DOHH2 (cell line): Measurements from ENCODE around the gene USP2.

ENCODE experiments used
- CTCF ChIP-seq: fragments of 200-600 bp; sonication (generic); IDR thresholded peaks from one replicate; pipeline ENCODE4 v1.5.1; 2014; ENCODE audit warnings: antibody characterized with exemption, mild to moderate bottlenecking, low read depth, low read length; ENCODE audit not compliant: poor library complexity, severe bottlenecking
- EZH2phosphoT487 ChIP-seq: fragments of 200-600 bp; sonication (generic); IDR thresholded peaks from 2 replicates; pipeline ENCODE4 v1.6.1; 2017; ENCODE audit warnings: borderline replicate concordance, mild to moderate bottlenecking, antibody characterized with exemption, low read length, moderate library complexity, mixed read lengths

DNA sequence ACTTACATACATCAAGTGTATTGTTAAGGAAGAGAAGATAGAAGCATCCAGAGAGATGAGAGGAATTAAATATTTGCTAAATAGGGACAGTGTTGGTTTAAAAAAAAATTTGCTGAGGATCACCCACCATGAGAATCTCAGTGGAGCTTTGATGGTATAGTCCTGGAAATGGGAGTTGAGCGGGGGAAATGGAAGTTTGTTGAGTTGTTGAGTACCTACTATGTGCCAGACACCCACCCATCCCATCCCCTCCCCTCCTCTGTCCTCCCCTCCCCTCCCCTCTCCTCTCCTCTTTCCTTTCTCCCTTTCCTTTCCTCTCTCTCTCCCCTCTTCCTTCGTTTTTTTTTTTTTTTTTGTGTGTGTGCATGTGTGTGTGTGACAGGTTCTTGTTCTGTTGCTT is 30.3 kb downstream of the USP2 start:
- TF ChIP-seq CTCF (no peak), EZH2phosphoT487 (no peak)
